ENCODE results near the gene RASGRP1. TPM values are rescaled to one million over a fixed set of nuclear protein-coding genes. Genes with fewer than 3 reads are reported as not detected.

RASGRP1 gene
- total RNA-seq, 1 experiment from 2014 or later, result not detected

GRCh38 chr15:38518084-38518483 is 46.5 kb downstream of the RASGRP1 start:
- BruUV-seq (replicated peaks), result no TSS peak
- ChIA-PET POLR2A (no interaction called here), CTCF (interaction anchor here (0.6 to 1.5 kb wide), 5 partner anchors 8 to 1962 kb away, joined by 3 to 5 read pairs (median 3); no protein-coding TSS in a partner anchor)
- no peak for TF ChIP-seq CTCF (IDR thresholded peaks at IDR 0.05; ENCODE audit: unreplicated experiment)
- Mint-ChIP-seq H3K9me3 (ENCODE audit: unreplicated experiment) (no peaks in the 10 kb centered on the region), H3K27ac (ENCODE audit: low read depth, unreplicated experiment) (no peak overlapping the region), H3K4me1 (ENCODE audit: insufficient read depth, unreplicated experiment) (no peaks in the 10 kb centered on the region), H3K36me3 (ENCODE audit: insufficient read depth, unreplicated experiment) (no peaks in the 10 kb centered on the region), H3K4me3 (ENCODE audit: unreplicated experiment) (no peak overlapping the region), H3K27me3 (ENCODE audit: insufficient read depth, unreplicated experiment) (peaks cover 80% of the 10 kb centered on the region)
- no peak for DNase-seq (ENCODE audit: unreplicated experiment)
- intact Hi-C loops (cut with micrococcal nuclease), result no loop called here

- no peak for TF ChIP-seq CTCF (IDR thresholded peaks at IDR 0.05; ENCODE audit: unreplicated experiment)
- no peaks in the 10 kb centered on the region for H3K4me1 Mint-ChIP-seq (ENCODE audit: insufficient read depth, unreplicated experiment)
- no peak overlapping the region for H3K27ac Mint-ChIP-seq (ENCODE audit: low read depth, unreplicated experiment)
- ChIA-PET POLR2A (interaction anchor here (0.7 to 1.0 kb wide), 2 partner anchors 14 kb away, joined by 3 to 4 read pairs; no protein-coding TSS in a partner anchor), CTCF (interaction anchor here (0.6 to 1.2 kb wide), 4 partner anchors 7 to 1961 kb away, joined by 3 to 5 read pairs (median 3); no protein-coding TSS in a partner anchor)
- DNase-seq (ENCODE audit: unreplicated experiment), result no peak
- intact Hi-C loops (cut with micrococcal nuclease), result no loop called here
- no peaks in the 10 kb centered on the region for H3K36me3 Mint-ChIP-seq (ENCODE audit: insufficient read depth, unreplicated experiment)
- no TSS peak for BruUV-seq (replicated peaks)
- H3K4me3 Mint-ChIP-seq (ENCODE audit: unreplicated experiment), result no peak overlapping the region
- H3K9me3 Mint-ChIP-seq (ENCODE audit: unreplicated experiment), result no peaks in the 10 kb centered on the region
- peaks cover 80% of the 10 kb centered on the region for H3K27me3 Mint-ChIP-seq (ENCODE audit: insufficient read depth, unreplicated experiment)
These were observed 47.2 kb downstream of the RASGRP1 start for GRCh38 chr15:38517312-38517975.

GRCh38 chr15:38516626-38517025 is 48.0 kb downstream of the RASGRP1 start:
- Mint-ChIP-seq H3K27me3 (ENCODE audit: insufficient read depth, unreplicated experiment) (peaks cover 74% of the 10 kb centered on the region), H3K36me3 (ENCODE audit: insufficient read depth, unreplicated experiment) (no peaks in the 10 kb centered on the region), H3K27ac (ENCODE audit: low read depth, unreplicated experiment) (no peak overlapping the region), H3K4me1 (ENCODE audit: insufficient read depth, unreplicated experiment) (no peaks in the 10 kb centered on the region), H3K4me3 (ENCODE audit: unreplicated experiment) (no peak overlapping the region), H3K9me3 (ENCODE audit: unreplicated experiment) (no peaks in the 10 kb centered on the region)
- BruUV-seq (replicated peaks), result no TSS peak
- DNase-seq (ENCODE audit: unreplicated experiment), result no peak
- TF ChIP-seq CTCF (IDR thresholded peaks at IDR 0.05; ENCODE audit: unreplicated experiment), result no peak
- ChIA-PET CTCF (interaction anchor here (0.6 to 1.1 kb wide), 2 partner anchors 76 to 524 kb away, joined by 3 to 4 read pairs; no protein-coding TSS in a partner anchor), POLR2A (interaction anchor here (0.7 to 1.0 kb wide), 2 partner anchors 13 to 15 kb away, joined by 3 to 4 read pairs; no protein-coding TSS in a partner anchor)
- intact Hi-C loops (cut with micrococcal nuclease), result no loop called here

GRCh38 chr15:38514601-38515000 is 50.0 kb downstream of the RASGRP1 start:
- Mint-ChIP-seq H3K9me3 (ENCODE audit: unreplicated experiment) (no peaks in the 10 kb centered on the region), H3K27me3 (ENCODE audit: insufficient read depth, unreplicated experiment) (peaks cover 62% of the 10 kb centered on the region), H3K4me3 (ENCODE audit: unreplicated experiment) (no peak overlapping the region), H3K36me3 (ENCODE audit: insufficient read depth, unreplicated experiment) (peaks cover 6% of the 10 kb centered on the region), H3K4me1 (ENCODE audit: insufficient read depth, unreplicated experiment) (no peaks in the 10 kb centered on the region), H3K27ac (ENCODE audit: low read depth, unreplicated experiment) (no peak overlapping the region)
- ChIA-PET POLR2A (no interaction called here), CTCF (interaction anchor here (3.4 kb wide), 1 partner anchor 49 kb away, joined by 9 read pairs; the partner anchor contains the start of gene RASGRP1)
- no peak for TF ChIP-seq CTCF (IDR thresholded peaks at IDR 0.05; ENCODE audit: unreplicated experiment)
- BruUV-seq (replicated peaks), result no TSS peak
- DNase-seq (ENCODE audit: unreplicated experiment), result no peak
- intact Hi-C loops (cut with micrococcal nuclease), result no loop called here
